HG03175 (cell line): ENCODE measurements around the gene PARD6A.

Experiments
- ATAC-seq: cut with Tn5 transposase; IDR thresholded peaks from one replicate; pipeline ENCODE4 v1.9.1; 2021; ENCODE audit warnings: mild to moderate bottlenecking, moderate library complexity; ENCODE audit not compliant: unreplicated experiment

The PARD6A gene

DNA sequence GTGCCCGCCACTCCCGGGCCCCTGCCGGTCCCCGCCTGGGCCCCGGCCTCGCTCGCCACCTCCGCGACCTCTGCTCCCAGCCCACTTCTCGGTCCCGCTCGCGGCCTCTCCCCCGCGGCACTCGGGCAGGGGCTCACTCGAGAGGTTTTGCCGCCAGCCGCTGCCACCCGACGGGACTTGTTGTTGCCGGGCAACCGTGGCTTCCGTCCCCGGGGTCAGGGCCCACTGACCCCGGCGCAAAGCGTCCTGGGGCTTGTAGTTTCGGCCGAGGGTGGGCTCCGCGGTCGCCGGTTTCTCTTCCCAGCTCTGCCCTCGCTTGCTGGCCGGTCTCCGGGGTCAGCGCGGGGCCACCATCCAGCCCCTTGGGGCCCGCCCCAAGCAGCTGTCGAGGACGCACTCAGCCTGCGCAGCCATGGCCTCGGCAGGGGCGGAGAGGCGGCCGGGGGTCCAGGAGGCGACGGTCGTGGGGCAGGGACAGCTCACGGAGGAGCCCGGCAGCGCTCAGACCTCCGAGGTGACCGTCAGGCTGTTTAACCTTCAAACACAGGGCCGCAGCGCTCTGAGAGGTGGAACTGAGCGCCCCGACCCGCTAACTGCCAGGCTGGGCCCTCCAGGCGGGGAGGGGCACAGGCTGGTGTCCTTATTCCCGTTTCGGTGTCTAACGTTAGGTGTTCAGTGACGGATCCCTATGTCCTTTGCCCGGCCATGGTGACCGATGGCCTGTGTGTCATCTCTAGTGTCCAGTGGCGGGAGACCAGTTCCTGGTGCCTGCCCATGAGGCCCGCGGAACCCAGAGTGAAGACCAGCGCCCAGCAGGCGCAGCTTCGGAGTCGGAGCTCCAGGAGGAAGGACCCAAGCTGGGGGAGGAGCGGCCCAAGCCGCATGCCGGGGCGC lies 6.0 kb downstream of the PARD6A start, which contains the start of the genes C16orf86 and ENKD1:
TSS of gene C16orf86 (plus strand) at position 256 of the 894 bp plus-strand sequence. CDS start at position 413, 157 bp downstream.
TSS of gene ENKD1 (minus strand) at position 192 of the 894 bp plus-strand sequence. CDS start 308 bp downstream, outside the sequence.
- peak; percentile 63 for ATAC-seq

DNA sequence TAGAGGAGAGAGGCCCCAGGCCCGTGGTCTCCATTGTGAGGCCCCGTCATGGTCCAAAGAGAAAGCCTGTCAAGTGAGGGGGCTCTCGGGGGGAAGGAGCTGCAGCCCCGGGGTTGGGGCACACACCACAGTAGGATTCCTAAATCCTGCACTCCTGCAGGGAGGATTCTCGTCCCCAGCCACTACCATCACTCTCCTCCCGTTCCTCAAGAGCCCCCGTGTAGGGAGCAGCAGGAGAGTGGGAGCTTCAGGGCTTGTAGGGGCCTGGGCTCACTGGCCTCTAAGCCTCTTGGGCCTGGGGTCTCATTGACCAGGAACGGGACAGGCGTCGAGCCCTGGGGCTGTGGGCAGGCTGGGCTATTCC lies 6.7 kb downstream of the PARD6A start:
- ATAC-seq = no peak

DNA sequence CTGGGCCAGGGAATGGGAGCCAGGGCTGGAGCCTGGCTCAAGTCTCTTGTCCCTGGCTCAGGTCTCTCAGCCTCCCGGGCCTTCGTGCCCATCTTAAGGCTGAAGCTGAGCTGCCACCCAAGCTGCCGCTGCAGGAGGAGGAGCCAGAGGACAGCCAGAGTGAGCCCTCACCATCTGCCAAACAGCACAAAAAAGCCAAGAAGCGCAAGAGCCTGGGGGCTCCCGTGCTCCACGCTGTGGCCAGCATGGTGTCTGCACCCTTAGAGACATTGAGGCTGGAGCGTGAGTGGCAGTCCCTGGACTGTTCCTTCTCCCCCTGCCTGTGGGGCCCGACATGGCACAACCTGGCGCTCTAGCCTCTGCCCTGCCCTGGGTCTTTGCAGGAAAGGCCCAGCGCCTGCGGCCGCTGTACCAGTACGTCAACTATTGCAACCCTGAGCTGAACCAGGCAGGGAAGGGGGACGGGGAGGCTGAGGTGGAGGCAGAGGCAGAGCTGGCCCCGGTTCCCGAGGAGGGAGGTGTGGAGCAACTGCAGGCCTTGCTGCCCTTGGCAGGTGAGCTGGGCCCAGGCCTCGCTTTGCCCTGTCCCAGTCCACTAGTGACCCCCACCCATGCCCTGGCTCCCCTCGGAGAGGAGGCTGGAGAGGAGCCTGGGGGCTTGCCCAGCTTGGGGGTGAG lies 7.2 kb downstream of the PARD6A start:
- peak; percentile 76 for ATAC-seq

DNA sequence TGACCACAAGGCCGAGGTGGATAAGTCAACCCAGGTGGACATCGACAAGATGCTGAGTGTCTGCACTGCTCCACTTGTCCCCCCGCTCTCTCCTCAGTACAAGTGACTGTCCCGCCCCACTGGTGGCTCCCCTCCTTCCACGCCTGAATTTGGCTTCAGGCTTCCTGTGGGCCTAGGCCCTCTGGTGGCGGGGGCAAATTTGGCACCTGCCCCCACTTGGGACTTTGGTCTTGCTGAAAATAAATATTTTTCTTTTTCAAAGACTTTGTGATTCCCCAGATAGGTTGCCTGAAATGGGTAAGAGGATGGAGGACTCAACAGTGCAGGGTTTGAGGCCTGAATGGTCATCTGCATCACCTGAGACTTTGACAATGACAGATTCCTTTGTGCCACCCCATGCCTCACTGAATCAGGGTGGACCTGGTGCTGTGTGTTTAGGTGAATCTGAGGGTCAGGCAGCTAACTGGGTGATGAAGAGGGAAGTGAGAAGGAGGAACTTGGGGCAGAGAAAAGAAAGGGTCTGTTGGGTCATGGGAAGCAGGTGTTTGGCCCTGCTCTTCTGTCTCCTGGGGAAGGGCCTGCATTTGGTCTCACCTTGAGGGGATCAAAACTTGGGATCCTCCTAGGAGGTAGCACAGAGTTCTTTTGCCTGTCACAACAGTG lies 7.9 kb downstream of the PARD6A start:
- ATAC-seq = no peak

DNA sequence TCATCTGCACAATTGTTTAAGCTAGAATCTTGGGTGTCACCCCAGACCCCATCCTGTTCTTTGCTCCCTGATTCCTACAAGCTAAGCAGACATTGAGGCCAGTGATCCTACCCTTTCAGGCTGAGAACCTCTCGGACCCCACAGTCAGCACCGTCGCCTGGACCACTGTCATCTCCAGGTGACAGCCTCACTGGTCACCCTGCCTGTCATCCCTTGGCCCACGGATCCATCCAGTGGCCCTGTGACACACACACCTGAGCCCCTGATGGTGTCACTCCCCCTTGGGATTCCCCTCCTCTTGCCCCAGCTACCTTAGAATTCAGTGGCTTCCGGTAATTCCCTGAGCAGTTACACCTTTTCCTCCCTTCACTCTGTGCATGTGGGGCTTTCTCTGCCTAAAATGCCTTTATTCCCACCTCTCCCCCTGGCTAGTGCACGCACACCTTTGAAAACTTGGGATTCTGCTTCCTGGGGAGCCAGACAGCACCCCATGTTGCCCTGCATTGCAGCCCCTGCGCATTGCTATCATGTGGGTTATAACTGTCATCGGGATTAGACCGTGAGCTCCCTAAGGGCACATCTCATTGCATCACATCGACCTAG lies 8.8 kb downstream of the PARD6A start:
- no peak for ATAC-seq

DNA sequence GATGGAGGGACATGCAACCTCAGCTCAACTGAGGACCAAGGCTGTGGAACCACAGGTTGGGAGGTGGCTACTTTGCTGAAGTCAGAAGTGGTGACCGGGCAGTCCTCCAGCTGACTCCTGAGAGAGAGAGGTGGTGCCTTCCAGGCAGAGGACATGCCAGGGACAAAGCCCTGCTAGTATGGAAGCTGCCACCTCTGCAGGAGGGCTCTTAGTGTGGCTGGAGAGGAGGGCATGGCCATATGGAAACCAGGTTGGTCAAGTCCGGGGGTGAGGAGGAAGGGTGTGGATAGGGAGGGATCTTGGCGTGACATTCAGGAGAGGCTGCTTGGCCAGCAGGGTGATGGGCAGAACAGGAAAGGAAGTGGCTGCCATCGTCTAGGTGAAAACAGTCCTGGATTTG lies 11.5 kb downstream of the PARD6A start:
- ATAC-seq = no peak

DNA sequence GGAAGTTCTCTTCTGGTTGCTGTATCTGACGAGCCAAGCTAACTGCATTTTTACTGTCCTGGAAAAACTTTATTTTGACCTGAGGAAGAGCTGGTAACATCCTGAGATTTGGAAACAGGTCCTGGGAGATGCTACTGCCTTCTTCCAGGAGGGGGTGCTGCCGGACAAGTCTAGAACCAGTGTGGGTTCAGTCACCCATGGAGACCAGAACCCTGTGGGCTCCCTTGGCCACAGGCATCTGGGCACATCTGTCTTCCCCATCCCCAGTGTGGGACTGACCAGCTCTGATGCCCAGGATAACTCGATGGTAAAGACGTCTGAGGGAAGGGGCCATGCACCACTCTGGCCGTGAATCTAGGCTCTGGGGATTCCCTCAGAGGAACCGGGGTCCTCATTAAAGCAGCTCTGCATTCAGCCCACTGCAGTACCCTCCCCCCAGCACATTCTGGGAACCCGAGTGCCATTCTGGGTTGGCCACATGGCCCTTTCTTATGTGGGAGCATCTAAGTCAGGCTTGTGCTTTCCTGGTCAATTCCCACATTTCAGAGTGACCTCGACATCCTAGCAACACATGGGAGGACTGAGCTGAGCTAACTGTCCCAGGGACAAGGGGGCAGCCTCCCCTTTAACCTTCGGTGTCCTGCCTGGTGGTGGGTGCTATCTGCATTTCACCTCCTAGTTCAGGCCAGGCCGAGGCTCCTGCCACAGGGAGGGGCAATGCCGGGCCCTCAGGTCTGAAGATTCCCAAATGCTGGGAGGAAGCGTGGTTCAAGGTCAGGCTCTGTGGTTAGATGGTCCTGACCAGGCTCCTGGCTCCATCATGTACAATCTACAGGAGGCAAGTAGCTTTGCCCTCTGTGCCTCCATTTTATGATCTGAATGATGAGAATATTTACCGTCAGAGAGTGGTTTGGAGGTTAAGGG lies 12.2 kb downstream of the PARD6A start:
- no peak for ATAC-seq

DNA sequence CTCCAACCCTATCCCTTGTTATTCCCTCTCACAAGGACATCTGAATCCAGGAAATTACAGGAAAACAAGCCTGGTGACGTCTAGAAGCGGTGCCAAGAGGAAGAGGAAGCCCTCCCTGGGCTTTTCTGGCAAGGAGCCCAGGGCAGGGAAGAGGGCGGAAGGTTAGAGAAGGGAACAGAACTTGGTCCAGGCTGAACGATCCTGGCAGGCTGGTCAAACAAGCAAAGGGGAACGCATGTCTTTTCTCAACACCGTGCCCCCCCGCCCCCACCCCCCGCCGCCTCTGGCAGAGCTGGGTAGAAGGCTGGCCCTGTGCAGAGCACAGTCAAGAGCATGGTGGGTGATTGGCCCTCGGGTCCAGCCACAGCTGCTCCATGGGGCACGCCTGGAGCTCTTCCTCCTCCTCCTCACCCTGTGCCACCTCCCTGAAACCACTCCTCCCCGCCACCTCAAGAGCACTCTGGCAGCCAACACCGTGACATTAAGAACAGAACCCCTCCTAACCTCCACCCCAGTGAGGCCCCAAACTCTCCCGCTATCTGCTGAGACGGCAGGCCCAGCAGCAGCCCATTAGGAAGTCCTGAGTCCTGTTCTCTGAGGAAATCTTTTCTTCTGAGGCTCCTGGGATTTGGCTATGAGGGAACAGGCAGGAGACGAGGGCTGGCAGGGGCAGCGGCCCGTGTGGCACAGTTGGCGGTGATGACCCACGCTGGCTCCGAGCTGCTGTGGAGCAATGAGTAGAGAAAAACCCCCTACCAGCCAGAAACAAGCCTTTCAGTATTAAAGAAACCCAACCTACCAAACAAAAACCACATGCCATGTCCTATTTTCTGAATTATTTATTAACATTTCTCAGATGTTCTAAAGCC lies 13.2 kb downstream of the PARD6A start:
- no peak for ATAC-seq

DNA sequence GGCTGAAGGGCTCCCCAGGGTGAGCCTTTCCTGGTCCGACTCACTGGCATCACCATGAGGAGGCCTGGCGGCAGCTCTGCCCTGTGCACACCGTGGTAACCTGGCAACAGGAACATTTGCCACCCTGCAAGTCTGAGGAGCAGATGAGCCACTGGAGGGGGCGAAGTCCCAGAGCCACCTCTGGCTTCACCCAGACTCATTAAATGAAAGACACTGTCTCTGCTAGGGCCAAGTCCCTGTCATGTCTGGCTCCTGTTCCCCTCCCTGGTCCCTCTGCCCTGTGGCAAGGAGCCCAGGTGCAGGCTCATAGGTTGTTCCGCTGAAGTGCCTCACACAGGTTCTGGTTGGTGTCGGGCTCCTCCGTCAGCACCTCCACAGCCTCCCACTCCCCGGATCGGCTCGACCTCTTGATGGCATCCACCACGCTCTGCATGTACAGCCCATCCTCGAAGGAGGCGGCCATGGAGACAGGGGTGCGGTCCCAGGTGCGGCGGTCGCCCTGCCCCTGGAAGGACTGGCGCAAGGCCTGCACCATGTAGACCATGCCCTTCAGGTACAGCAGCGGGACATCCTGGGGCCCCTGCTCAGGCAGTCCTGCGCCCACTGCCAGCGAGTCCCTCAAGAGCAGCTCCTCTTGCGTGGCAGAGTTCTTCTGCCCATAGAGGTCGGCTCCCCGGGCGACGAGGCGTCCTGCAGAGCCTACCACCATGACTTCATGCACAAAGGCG lies 14.3 kb downstream of the PARD6A start:
- no peak for ATAC-seq

DNA sequence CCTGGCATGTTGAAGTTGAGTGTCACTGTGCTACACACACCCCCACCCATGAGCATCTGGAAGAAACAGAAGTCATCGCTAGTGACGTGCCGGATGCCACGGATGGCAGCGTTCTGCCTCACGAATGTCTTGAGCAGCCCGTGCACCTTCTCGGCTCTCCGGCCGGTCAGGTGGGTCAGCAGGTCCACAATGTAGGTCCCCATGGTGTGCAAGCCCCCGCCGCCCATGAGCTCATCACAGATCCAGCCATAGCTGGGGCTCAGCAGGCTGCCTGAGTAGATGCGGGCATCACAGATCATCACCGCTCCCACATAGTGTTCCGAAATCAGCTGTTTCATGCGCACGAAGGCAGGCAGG lies 14.8 kb downstream of the PARD6A start:
- no peak for ATAC-seq

DNA sequence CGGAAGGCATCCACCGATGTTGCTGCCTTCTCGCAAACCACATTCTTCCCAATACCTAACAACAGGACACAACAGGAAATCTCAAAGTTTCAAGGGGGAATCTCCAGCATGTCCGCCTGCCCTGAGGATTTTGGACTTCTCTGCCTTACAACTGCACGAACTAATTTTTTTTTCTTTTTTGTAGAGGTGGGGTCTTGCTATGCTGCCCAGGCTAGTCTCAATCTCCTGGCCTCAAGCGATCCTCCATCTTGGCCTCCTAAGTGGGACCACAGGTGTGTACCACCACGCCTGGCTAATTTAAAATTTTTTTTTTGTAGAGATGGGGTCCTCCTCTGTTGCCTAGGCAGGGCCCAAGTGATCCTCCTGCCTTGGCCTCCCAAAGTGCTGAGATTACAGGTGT lies 15.2 kb downstream of the PARD6A start:
- no peak for ATAC-seq

DNA sequence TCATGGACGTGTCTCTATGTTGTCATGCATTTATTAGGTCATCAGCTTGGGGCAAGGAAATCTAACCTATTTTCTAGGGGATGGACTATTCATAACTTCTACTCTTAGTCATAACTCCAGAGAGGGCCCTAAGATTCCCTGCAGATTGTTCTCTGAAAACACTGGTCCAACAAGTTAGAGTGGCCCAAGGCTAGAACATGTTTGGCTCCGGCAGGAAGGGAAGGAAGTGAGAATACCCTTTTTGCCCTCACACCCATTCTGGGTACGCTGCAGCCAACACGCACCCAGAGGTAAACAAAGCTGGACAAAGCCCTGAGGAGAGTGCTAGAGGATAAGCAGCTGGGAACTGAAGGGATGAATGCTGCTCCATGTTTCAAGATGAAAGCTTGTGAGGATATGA lies 15.8 kb downstream of the PARD6A start:
- no peak for ATAC-seq

DNA sequence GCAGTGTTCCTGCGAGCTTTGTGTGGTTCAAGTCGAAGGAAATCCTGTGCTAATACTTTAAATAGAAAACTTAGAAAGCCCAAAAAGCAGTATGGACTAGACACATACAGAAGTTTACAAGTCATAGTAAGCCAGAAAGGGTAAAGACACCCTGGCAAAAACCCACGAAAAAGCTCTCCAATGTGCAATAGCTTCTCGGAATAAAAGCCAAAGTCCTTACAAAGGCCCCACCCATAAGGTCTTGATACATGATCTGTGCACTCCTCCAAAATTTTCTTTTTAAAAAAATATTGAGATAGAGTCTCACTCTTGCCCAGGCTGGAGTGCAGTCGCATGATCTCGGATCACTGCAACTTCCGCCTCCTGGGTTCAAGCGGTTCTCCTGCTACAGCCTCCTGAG lies 16.2 kb downstream of the PARD6A start:
- ATAC-seq = no peak

DNA sequence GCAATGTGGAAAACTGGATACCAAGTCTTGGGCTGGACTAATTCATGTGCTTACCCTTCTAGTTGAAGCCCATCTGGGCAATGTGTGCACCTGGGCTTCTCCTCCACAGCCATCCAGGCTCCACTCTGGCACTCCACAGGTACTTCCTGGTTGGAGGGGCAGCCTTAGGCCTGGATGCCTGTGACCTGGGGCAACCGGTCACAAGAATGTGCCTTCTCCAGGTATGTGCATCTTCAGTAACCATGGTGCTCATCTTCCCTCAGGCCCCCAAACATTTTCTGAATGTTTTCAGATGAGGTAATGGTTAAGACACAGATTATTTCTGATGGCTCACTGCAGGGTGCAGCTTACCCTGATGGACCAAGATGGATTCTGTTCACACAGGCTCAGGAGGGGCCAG lies 17.0 kb downstream of the PARD6A start:
- no peak for ATAC-seq

DNA sequence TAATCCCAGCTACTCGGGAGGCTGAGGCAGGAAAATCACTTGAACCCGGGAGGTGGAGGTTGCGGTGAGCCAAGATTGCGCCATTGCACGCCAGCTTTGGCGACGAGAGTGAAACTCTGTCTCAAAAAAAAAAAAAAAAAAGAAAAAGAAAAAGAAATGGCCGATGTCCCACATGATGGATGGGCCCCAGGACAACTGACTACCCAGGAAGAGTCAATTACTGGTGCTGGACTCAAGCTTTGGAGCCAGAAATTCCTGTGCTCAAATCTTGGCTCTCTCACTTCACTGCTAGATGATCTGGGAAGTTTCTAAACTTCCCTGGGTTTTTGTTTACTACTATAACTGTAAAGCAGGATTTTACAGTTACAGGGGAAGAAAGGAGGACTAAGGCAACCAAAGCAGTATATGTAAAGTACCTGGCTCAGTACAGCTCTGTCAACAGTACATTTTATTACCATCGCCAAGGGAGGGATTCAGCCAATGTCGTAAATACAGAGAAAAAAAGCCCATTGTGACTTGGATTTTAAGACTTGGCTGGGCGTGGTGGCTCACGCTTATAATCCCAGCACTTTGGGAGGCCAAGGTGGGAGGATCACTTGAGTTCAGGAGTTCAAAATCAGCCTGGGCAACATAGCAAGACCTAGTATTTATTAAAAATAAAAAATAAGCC lies 17.7 kb downstream of the PARD6A start:
- ATAC-seq = no peak

DNA sequence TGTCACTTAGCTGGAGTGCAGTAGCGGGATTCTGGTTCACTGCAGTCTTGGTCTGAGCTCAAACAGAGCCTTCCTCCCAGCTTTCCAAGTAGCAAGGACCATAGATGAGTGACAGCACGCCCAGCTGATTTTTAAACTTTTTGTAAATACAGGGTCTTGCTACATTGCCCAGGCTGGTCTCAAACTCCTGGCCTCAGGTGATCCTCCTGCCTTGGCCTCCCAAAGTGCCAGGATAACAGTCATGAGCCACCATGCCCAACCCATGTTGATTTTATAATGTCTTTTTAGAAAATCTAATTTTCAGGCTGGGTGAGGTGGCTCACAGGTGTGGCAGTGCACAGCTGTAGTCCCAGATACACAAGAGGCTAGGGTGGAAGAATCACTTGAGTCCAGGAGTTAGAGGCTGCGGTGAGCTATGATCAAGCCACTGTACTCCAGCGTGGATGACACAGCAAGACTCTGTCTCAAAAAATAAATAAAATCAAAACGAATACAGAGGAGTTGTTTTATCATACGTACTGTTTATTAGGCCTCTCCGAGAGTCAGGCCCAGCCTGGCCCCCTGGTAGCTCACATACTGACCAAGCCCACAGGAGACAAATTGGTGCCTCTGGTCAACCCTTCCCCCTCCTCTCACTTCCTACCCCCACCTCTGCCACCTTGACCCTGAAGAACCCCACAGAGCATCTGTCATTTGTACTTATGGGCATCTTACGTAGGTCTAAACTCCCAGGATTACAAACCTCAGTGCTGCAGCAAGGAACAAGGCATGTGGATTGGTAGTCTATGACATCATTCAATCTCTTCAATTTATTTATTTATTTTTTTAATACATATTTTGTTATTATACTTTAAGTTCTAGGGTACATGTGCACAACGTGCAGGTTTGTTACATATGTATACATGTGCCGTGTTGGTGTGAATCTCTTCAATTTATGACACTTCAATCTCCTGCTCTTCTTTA lies 19.5 kb downstream of the PARD6A start:
- no peak for ATAC-seq

DNA sequence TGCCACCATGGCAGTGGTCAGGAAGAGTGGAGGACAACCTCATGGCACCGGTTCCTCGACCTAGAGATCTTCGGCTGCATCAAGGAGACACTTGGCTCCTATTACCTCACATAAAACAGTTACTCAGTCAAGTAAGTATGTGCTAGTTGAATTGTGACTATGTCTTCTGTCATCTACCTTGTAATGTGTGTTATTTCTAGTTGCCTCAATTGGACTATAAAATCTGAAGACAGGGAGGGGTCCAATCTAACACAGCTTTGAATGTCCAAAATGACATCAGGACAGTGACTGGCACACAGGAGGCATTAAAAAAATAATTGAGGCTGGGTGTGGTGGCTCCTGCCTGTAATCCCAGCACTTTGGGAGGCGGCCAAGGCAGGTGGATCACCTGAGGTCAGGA lies 23.0 kb downstream of the PARD6A start:
- no peak for ATAC-seq
